HG02798 (cell line): Measurements from ENCODE around the gene MLKL.
"Not testable (repeated sequence)": the region's sequence is repeated elsewhere in the genome, so short reads cannot be mapped to it uniquely, and the experiment has no call there.

Experiments
- ATAC-seq: cut with Tn5 transposase; IDR thresholded peaks from one replicate; pipeline ENCODE4 v1.9.1; 2021; ENCODE audit warnings: mild to moderate bottlenecking; ENCODE audit not compliant: unreplicated experiment, poor library complexity

MLKL gene

DNA sequence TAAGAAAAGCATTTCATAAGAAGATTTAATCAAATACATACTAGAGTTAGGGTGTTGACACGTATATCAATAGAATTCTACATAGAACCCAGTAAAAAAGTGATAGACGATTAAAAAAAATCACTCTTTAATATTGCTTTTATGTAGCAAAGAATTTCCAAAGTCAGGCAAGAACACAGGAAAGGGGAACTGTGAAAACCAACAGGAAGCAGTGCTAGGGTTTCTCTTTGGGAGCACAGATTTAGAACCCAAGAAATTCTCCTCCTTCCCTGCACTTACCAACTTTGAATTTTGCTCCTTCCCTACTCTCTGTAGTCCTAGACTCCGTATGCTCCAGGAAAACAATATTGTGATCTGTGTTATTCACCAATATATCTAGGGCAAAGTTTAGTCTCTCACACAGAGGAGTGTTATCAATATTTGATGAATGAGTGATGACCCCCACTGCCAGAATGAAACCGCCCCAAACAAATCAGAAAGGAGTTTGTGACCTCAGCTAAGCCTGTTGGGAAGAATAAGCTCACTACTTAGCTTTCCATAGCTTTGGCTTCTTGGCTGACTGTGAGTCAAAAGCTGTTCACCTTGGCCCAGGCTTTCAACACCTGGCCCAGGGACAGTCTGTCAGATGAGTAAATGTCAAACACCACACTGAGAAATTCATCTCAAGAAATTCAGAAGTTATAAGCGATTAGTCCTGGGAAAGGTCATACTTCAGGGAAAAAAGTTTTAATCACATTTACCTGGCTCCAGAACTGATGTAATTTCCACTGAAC is 42.6 kb downstream of the MLKL start:
- no peak for ATAC-seq

GRCh38 chr16:74654536-74655050 is 46.1 kb downstream of the MLKL start:
- ATAC-seq: no peak

- ATAC-seq: not testable (repeated sequence)
These were observed 47.8 kb downstream of the MLKL start for GRCh38 chr16:74652883-74653282.

DNA sequence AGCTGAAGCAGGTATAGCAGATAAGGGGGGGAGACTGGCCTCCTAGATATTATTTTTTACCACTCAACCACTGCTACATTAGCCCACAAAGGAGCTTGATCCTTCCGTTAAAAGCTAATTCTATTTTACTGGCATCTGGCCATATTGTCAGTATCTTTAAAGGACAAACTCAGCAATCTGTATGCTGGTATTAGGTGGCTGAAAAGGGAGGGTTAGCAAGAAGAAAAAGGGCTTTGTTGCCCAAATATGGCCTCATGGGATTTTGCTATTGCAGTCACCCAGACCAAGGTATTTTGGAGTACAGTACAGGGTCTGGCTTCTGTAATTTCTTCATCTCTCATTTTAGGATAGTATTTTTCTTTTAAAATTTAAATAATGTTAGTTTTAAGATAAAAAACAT is 48.4 kb downstream of the MLKL start:
- no peak for ATAC-seq

DNA sequence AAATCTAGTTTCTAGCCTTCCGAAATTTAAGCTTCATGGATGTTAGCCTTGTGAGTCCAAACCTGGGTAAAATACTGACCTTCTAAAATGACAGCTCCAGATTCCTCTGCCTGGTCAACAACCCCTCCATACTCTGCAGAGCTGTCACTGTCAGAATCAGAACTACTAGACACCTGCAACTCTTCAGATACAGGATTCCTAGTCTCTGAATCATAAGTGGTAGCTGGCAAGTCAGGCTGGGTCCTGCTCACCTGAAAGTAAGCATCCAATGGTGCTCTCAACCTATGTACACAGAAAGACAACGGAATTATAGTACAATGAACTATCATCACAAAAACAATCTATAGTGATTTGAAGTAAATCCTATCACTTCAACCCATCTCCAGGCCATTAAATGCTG is 48.8 kb downstream of the MLKL start:
- ATAC-seq: no peak

DNA sequence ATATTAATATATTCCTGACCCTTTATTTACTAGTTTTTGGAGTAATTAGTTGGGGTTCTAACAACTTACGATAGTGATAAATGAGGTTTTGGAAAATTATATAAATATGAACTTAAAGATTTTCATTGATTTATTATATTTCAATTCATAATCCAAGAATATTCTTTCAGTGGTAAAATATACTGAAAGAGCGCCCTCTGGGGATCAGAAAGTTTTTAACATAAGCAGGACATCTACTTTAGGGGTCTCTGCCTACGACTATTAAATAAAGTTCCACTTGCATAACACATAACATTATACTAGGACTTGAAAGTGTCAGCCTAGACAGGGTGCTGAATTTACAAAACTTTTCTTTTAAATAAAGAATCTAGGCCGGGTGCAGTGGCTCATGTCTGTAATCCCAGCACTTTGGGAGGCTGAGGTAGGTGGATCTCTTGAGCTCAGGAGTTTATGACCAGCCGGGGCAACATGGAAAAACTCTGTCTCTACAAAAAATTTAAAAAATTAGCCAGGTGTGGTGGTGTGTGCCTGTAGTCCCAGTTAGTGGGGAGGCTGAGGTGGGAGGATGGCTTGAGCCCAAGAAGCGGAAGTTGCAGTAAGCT is 49.6 kb downstream of the MLKL start:
- ATAC-seq: no peak

DNA sequence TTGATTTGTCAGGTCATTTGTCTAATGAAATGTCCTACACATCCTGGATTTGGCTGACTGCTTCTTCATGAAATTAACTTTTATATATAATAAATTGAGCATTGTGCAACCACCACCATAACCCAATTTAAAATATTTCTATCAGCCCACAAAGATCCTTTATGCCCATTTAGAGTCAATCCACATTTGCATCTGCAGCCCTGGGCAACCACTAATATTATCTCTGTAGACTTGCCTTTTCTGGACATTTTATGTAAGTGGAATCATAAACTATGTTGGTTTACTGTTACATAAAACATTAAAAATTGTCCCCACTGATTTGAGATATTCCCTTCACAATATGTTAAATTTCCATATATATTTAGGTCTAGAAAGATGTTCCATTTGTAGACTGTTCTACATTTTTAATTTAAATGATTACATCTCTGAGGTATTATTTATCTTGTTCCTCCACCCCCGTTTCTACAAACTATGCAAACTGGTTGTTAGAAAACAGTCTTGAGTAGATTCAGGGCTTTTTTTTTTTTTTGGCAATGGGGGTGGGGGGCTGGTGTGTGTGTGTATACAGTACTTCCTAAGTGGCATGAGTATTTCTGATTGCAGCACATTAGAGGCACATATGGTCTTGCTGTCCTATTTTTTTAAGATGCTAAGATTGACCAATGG is 50.7 kb downstream of the MLKL start:
- ATAC-seq: no peak

DNA sequence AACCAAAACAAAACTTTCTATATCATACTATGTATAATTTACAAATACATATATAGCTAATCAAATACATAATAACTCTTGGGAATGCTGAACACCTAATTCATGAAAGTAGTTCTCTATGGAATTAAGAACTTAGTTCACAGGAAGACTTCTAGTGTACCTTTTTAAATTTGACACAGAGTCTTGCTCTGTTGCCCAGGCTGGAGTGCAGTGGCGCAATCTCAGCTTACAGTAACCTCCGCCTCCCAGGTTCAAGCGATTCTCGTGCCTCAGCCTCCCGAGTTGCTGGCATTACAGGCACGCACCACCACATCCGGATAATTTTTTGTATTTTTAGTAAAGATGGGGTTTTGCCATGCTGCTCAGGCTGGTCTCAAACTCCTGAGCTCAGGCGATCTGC is 58.7 kb downstream of the MLKL start:
- ATAC-seq: no peak

DNA sequence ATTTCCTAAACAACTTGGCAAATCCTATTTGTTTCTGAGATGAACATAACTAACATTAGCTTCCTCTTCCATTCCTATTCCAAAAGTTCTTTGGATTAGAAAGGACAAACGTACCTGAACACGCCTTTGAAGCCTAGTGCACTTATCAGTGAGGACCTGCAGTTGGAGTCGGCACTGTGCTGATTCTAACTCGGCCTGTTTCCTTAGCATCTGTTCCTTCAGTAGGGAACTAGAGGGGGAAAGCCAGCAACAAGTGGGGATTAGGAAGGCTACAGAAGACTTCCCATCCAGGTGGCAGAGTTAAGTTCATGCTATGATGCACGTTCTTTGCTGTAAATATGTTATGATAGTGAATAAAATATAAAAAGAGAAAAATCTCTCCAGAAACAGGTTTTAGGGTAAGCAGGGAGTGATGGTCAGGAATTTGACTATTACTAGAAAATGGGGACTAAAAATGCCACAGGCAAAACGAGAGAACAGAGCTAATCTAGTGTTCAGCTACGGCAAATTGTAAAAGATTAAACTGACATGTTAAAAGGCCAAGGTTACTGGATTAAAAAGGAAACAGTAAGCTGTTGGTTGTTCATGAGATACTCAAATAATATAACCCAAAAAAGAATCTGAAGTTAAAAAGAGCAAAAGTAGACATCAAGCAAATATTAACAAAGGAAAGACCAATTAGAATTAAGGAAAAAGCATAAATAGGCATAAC is 62.8 kb downstream of the MLKL start:
- ATAC-seq: no peak

GRCh38 chr16:74635303-74635702 is 65.4 kb downstream of the MLKL start:
- no peak for ATAC-seq

GRCh38 chr16:74633686-74634085 is 67.0 kb downstream of the MLKL start:
- ATAC-seq: no peak

DNA sequence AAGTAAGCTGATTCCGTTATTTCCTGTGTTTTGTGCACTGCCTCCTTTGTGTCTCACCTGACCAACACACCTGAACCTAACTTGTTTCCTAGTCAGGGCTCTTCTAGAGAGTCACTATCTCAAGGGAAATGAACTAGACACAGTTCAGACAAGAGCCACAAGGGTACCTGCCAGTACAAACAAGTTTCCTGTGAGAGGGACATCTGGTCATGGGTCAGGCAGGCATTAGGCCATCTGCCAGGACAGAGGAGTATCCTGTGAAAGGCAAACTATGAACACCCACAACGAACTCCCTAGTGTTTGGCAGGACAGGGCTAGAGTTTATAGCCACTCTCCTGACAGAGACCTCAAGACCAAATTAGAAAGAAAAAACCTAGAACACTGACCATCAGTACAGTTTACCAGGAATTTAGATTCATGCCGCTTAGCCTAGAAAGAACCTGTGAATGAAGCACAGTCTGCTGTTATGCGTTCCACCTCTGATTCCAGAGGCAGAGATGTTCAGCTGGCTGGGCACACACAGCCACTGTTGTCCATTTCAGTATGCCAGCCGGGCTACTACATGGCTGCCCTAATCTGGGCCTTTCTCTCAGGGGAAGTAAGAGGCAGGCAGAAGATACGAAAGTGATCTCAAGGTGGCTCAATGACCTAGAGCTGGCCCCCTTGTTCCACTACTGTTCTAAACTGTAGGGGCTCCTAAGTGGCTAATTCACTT is 73.0 kb downstream of the MLKL start:
- peak; percentile 11 for ATAC-seq

DNA sequence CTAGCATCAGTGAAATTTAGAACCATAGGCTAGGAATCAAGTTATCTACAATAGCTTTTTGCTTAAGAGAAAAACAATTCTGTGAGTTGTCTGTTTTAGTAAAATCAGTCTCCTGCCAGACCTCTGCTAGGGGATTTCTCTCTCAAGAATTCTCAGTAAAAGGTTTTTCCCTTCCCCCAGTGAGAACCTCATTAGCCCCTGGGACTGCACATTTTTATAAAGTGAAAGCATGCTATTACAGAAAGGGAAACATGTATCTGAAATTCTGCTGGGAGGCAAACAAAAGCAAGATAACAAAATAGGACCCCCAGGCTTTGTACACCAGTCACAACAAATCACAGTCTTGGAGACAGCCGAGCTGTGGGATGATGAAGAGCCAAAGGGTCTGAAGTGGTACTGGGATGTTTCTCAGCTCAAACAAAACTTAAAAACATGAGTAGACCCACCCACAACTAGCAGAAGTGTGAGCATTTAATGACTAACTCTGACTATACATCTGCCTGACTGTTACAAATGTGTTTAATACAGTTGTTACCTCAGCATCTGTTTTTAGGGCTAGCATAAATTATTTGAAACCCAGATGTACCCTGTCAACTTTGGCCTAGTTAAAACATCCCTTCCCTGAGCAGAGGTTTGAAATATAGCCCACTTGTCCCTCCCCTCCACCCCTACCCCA is 73.8 kb downstream of the MLKL start:
- ATAC-seq: peak; percentile 52

- ATAC-seq: no peak
These were observed 74.9 kb downstream of the MLKL start for GRCh38 chr16:74625500-74626350.

GRCh38 chr16:74623839-74624235 is 76.8 kb downstream of the MLKL start:
- ATAC-seq: no peak

GRCh38 chr16:74623214-74623838 is 77.3 kb downstream of the MLKL start:
- peak; percentile 48 for ATAC-seq

DNA sequence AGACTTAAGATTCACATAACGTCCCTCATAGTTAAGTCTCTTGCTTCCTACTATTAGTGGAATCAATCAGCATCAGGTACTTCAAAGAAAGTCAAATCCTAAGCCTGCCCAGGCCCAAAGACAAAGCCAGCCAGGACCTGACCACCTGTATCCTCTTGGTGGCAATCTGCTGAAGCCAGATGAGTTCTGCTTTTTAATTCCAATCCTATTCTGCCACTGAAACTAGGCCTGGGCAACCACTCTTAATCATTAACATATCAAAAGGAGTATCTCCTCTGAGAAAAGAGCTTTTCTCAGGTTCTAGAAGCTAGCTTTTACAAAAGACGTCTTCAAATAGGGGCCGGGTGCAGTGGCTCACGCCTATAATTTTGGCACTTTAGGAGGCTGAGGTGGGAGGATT is 78.7 kb downstream of the MLKL start:
- ATAC-seq: no peak
